ENCODE measurements around the gene SH2D1B.

Gene SH2D1B

DNA sequence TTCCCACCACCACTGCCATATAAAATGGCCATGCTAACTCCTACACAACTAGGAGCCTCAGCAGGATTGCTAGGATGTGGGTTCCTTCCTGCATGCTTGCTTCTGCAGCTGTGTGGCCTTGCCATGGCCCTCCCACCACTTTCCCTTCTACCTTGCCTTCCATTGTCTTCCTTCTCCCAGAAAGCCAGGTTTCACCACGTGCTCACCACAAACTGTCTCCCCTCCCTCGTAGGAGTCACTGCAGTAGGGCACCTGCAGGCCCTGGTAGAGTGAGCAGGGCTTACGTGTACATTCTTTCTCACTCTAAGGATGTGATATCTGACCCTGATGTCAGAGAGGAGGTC lies 26.7 kb downstream of the SH2D1B start:
- no peak overlapping the region for H3K9ac ChIP-seq
- no peak overlapping the region for H2AFZ ChIP-seq (ENCODE audit: low read depth)
- no peaks in the 10 kb centered on the region for H3K79me2 ChIP-seq (ENCODE audit: insufficient read depth, low read depth)

DNA sequence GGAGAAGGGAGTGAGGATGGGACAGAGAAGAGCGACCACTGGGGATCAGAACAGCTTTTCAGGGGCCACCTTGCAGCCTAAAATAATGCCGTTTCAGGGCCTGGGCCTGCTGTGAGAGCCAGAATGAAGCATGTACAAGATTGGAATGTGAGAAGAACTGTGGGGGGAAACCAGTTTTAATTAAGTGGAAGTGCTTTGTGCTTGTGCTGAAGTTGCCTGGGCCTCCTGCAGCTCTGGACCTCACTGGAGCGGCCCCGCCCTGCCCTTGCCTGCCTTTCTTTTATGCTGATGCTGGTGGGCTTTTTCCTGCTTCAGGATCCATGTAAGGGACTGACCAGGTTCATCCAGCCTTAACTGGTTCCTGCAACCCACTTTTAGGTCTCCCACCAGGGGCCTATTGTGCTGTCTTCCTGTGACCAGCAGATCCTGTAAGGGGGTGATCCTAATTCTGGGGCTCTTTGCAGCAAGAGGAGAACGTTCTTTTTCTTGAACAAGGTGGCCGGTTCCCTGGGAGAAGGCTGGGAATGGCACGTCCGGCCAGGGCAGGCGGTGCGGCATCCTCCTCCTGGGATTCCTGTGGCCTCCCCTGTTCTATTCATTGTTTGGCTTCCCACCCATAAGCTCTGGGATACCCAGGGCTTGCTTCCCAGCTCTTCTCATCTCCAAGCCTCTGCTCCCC lies 27.2 kb downstream of the SH2D1B start:
- H3K4me2 ChIP-seq = no peak overlapping the region
- no peaks in the 10 kb centered on the region for H3K36me3 ChIP-seq (ENCODE audit: insufficient read depth)
- H3K27ac ChIP-seq = no peak overlapping the region
- no peaks in the 10 kb centered on the region for H4K20me1 ChIP-seq (ENCODE audit: insufficient read depth)
- no peak overlapping the region for H3K9ac ChIP-seq
- TF ChIP-seq, protein P1, sequence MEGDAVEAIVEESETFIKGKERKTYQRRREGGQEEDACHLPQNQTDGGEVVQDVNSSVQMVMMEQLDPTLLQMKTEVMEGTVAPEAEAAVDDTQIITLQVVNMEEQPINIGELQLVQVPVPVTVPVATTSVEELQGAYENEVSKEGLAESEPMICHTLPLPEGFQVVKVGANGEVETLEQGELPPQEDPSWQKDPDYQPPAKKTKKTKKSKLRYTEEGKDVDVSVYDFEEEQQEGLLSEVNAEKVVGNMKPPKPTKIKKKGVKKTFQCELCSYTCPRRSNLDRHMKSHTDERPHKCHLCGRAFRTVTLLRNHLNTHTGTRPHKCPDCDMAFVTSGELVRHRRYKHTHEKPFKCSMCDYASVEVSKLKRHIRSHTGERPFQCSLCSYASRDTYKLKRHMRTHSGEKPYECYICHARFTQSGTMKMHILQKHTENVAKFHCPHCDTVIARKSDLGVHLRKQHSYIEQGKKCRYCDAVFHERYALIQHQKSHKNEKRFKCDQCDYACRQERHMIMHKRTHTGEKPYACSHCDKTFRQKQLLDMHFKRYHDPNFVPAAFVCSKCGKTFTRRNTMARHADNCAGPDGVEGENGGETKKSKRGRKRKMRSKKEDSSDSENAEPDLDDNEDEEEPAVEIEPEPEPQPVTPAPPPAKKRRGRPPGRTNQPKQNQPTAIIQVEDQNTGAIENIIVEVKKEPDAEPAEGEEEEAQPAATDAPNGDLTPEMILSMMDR (conservative IDR thresholded peaks at IDR 0.05; ENCODE audit: low read depth, low read length) = no peak
- H3K4me1 ChIP-seq (ENCODE audit: low read depth, poor library complexity, severe bottlenecking) = no peaks in the 10 kb centered on the region
- no peak overlapping the region for H3K4me3 ChIP-seq (IDR thresholded peaks at IDR 0.05; ENCODE audit: insufficient read depth, low read depth, low read length)
- H3K79me2 ChIP-seq (ENCODE audit: insufficient read depth, low read depth) = no peaks in the 10 kb centered on the region
- H2AFZ ChIP-seq (ENCODE audit: low read depth) = no peak overlapping the region
- H3K27me3 ChIP-seq (ENCODE audit: insufficient read depth, low read depth) = no peaks in the 10 kb centered on the region

More for the DNA sequence above, 26.7 kb downstream of the SH2D1B start:
- Histone ChIP-seq H4K20me1 (ENCODE audit: insufficient read depth) (no peaks in the 10 kb centered on the region), H3K27me3 (ENCODE audit: insufficient read depth, low read depth) (no peaks in the 10 kb centered on the region), H3K36me3 (ENCODE audit: insufficient read depth) (no peaks in the 10 kb centered on the region), H3K4me1 (ENCODE audit: low read depth, poor library complexity, severe bottlenecking) (no peaks in the 10 kb centered on the region), H3K4me3 (IDR thresholded peaks at IDR 0.05; ENCODE audit: insufficient read depth, low read depth, low read length) (no peak overlapping the region), H3K4me2 (no peak overlapping the region), H3K27ac (no peak overlapping the region)
- TF ChIP-seq, protein P1 (conservative IDR thresholded peaks at IDR 0.05; ENCODE audit: low read depth, low read length) = no peak

- Histone ChIP-seq H3K27me3 (ENCODE audit: insufficient read depth, low read depth) (no peaks in the 10 kb centered on the region), H3K9ac (no peak overlapping the region), H3K27ac (no peak overlapping the region)
Measured at GRCh38 chr1:162384116-162384515, 27.8 kb downstream of the SH2D1B start.

GRCh38 chr1:162383516-162383915 lies 28.4 kb downstream of the SH2D1B start:
- TF ChIP-seq, protein P1 (conservative IDR thresholded peaks at IDR 0.05; ENCODE audit: low read depth, low read length) = no peak
- Histone ChIP-seq H3K4me3 (IDR thresholded peaks at IDR 0.05; ENCODE audit: insufficient read depth, low read depth, low read length) (no peak overlapping the region), H3K4me2 (no peak overlapping the region), H3K4me1 (ENCODE audit: low read depth, poor library complexity, severe bottlenecking) (no peaks in the 10 kb centered on the region), H3K9ac (no peak overlapping the region), H3K27me3 (ENCODE audit: insufficient read depth, low read depth) (no peaks in the 10 kb centered on the region), H3K36me3 (ENCODE audit: insufficient read depth) (no peaks in the 10 kb centered on the region), H2AFZ (ENCODE audit: low read depth) (no peak overlapping the region), H4K20me1 (ENCODE audit: insufficient read depth) (no peaks in the 10 kb centered on the region), H3K27ac (no peak overlapping the region), H3K79me2 (ENCODE audit: insufficient read depth, low read depth) (no peaks in the 10 kb centered on the region)

More at GRCh38 chr1:162384116-162384515, 27.8 kb downstream of the SH2D1B start:
- Histone ChIP-seq H2AFZ (ENCODE audit: low read depth) (no peak overlapping the region), H3K4me3 (IDR thresholded peaks at IDR 0.05; ENCODE audit: insufficient read depth, low read depth, low read length) (no peak overlapping the region), H3K79me2 (ENCODE audit: insufficient read depth, low read depth) (no peaks in the 10 kb centered on the region), H3K36me3 (ENCODE audit: insufficient read depth) (no peaks in the 10 kb centered on the region), H3K4me1 (ENCODE audit: low read depth, poor library complexity, severe bottlenecking) (no peaks in the 10 kb centered on the region), H3K4me2 (no peak overlapping the region), H4K20me1 (ENCODE audit: insufficient read depth) (no peaks in the 10 kb centered on the region)
- TF ChIP-seq, protein P1 (conservative IDR thresholded peaks at IDR 0.05; ENCODE audit: low read depth, low read length) = no peak
